H9 (cell line): ENCODE data around the gene CELF4. TPM values are rescaled to one million over a fixed set of nuclear protein-coding genes. Genes with fewer than 3 reads are reported as not detected.

Experiments used
- DNase-seq: peaks from one replicate; pipeline ENCODE4 v3.0.0-alpha.2; 2017
- H2AFZ ChIP-seq: one replicate; pipeline ENCODE4 v1.6.1; 2013; ENCODE audit warnings: mild to moderate bottlenecking, low read length, control low read depth, moderate library complexity
- H2AK5ac ChIP-seq: 2 replicates; pipeline ENCODE4 v1.6.1; 2013; ENCODE audit warnings: low read length, control low read depth, mixed read lengths; ENCODE audit not compliant: insufficient read length
- H2BK120ac ChIP-seq: one replicate; pipeline ENCODE4 v1.6.1; 2013; ENCODE audit warnings: low read depth, mild to moderate bottlenecking, low read length, control low read depth, inconsistent platforms; ENCODE audit not compliant: poor library complexity, severe bottlenecking
- H2BK12ac ChIP-seq: 2 replicates; pipeline ENCODE4 v1.6.1; 2013; ENCODE audit warnings: low read length, control low read depth, mixed read lengths, low read depth; ENCODE audit not compliant: insufficient read length
- H2BK15ac ChIP-seq: 2 replicates; pipeline ENCODE4 v1.6.1; 2013; ENCODE audit warnings: low read depth, low read length, control low read depth
- H2BK20ac ChIP-seq: one replicate; pipeline ENCODE4 v1.6.1; 2013; ENCODE audit warnings: low read depth, mild to moderate bottlenecking, low read length, control low read depth, inconsistent platforms; ENCODE audit not compliant: poor library complexity, severe bottlenecking
- H2BK5ac ChIP-seq: 2 replicates; pipeline ENCODE4 v1.6.1; 2013; ENCODE audit warnings: low read length, control low read depth, mixed read lengths; ENCODE audit not compliant: insufficient read length
- H3K14ac ChIP-seq: 2 replicates; pipeline ENCODE4 v1.6.1; 2013; ENCODE audit warnings: low read length, control low read depth; ENCODE audit not compliant: insufficient read depth
- H3K18ac ChIP-seq: 2 replicates; pipeline ENCODE4 v1.6.1; 2013; ENCODE audit warnings: low read depth, mild to moderate bottlenecking, mixed read lengths, low read length, control low read depth; ENCODE audit not compliant: insufficient read length
- H3K23ac ChIP-seq: 2 replicates; pipeline ENCODE4 v1.6.1; 2013; ENCODE audit warnings: low read length, control low read depth, mixed read lengths, low read depth; ENCODE audit not compliant: insufficient read length
- H3K23me2 ChIP-seq: 2 replicates; pipeline ENCODE4 v1.6.1; 2013; ENCODE audit warnings: low read depth, mild to moderate bottlenecking, mixed read lengths, low read length, control low read depth; ENCODE audit not compliant: insufficient read length, poor library complexity, severe bottlenecking
- H3K27ac ChIP-seq: 2 replicates; pipeline ENCODE4 v1.5.1; 2013; ENCODE audit warnings: low read length, control low read depth, mixed read lengths, low read depth; ENCODE audit not compliant: insufficient read length
- H3K27me3 ChIP-seq: 2 replicates; pipeline ENCODE4 v1.6.1; 2013; ENCODE audit warnings: low read length, control low read depth, inconsistent platforms; ENCODE audit not compliant: insufficient read depth
- H3K4ac ChIP-seq: 2 replicates; pipeline ENCODE4 v1.6.1; 2013; ENCODE audit warnings: low read depth, mild to moderate bottlenecking, control low read depth, inconsistent platforms, low read length, moderate library complexity
- H3K4me1 ChIP-seq: 2 replicates; pipeline ENCODE4 v1.6.1; 2013; ENCODE audit warnings: low read length, control low read depth, inconsistent platforms; ENCODE audit not compliant: insufficient read depth
- H3K4me2 ChIP-seq: 2 replicates; pipeline ENCODE4 v1.6.1; 2013; ENCODE audit warnings: low read length, control low read depth, mixed read lengths; ENCODE audit not compliant: insufficient read length, insufficient read depth
- H3K56ac ChIP-seq: 2 replicates; pipeline ENCODE4 v1.6.1; 2013; ENCODE audit warnings: low read depth, mild to moderate bottlenecking, mixed read lengths, low read length, control low read depth; ENCODE audit not compliant: insufficient read length
- H3K79me1 ChIP-seq: 2 replicates; pipeline ENCODE4 v1.6.1; 2013; ENCODE audit warnings: low read depth, mild to moderate bottlenecking, moderate library complexity, low read length, control low read depth, inconsistent platforms; ENCODE audit not compliant: insufficient read depth, poor library complexity, severe bottlenecking
- H3K79me2 ChIP-seq: 2 replicates; pipeline ENCODE4 v1.6.1; 2013; ENCODE audit warnings: low read length, control low read depth, inconsistent platforms; ENCODE audit not compliant: insufficient read depth
- H3K9ac ChIP-seq: 2 replicates; pipeline ENCODE4 v1.6.1; 2013; ENCODE audit warnings: low read length, control low read depth, mixed read lengths; ENCODE audit not compliant: insufficient read length; ENCODE audit errors: extremely low read depth
- H3K9me3 ChIP-seq: one replicate; pipeline ENCODE4 v1.6.1; 2013; ENCODE audit warnings: low read depth, low read length, inconsistent platforms; ENCODE audit not compliant: control insufficient read depth
- H3T11ph ChIP-seq: one replicate; pipeline ENCODE4 v1.6.1; 2013; ENCODE audit warnings: mild to moderate bottlenecking, low read length, control low read depth, inconsistent platforms
- H4K20me1 ChIP-seq: one replicate; pipeline ENCODE4 v1.6.1; 2013; ENCODE audit not compliant: control insufficient read depth, insufficient read length, insufficient read depth
- H4K5ac ChIP-seq: 2 replicates; pipeline ENCODE4 v1.6.1; 2013; ENCODE audit warnings: low read depth, mild to moderate bottlenecking, mixed read lengths, low read length, control low read depth; ENCODE audit not compliant: insufficient read length
- H4K8ac ChIP-seq: replicated peaks from 2 replicates; pipeline ENCODE4 v1.6.1; 2013; ENCODE audit warnings: low read length, control low read depth, mixed read lengths, low read depth; ENCODE audit not compliant: insufficient read length
- H4K91ac ChIP-seq: 2 replicates; pipeline ENCODE4 v1.6.1; 2013; ENCODE audit warnings: low read depth, mild to moderate bottlenecking, moderate library complexity, mixed read lengths, low read length, control low read depth; ENCODE audit not compliant: insufficient read length
- H3K27ac Mint-ChIP-seq, 3 experiments: 2 replicates in 2 of 3; 3 replicates in 1 of 3; pipeline ENCODE4 v1.8.0; 2020 to 2021; ENCODE audit warnings: mixed read lengths in 3 of 3, mild to moderate bottlenecking in 1 of 3, moderate library complexity in 1 of 3
- H3K27me3 Mint-ChIP-seq: 2 replicates; pipeline ENCODE4 v1.8.0; 2021; ENCODE audit warnings: low read depth, mild to moderate bottlenecking, moderate library complexity, mixed read lengths
- H3K36me3 Mint-ChIP-seq, 3 experiments: 2 replicates in 2 of 3; 3 replicates in 1 of 3; pipeline ENCODE4 v1.8.0; 2020 to 2021; ENCODE audit warnings: low read depth in 3 of 3, mixed read lengths in 3 of 3; ENCODE audit not compliant: insufficient read depth in 1 of 3
- H3K4me1 Mint-ChIP-seq, 2 experiments: 2 replicates each; pipeline ENCODE4 v1.8.0; 2020; ENCODE audit warnings: mixed read lengths in 2 of 2
- H3K4me3 Mint-ChIP-seq, 2 experiments: 2 replicates in 1 of 2; 3 replicates in 1 of 2; pipeline ENCODE4 v1.8.0; 2020 to 2021; ENCODE audit warnings: mild to moderate bottlenecking in 2 of 2, mixed read lengths in 2 of 2, moderate library complexity in 1 of 2
- H3K9me3 Mint-ChIP-seq, 2 experiments: 2 replicates in 1 of 2; 3 replicates in 1 of 2; pipeline ENCODE4 v1.8.0; 2020; ENCODE audit warnings: mild to moderate bottlenecking in 2 of 2, mixed read lengths in 2 of 2, moderate library complexity in 1 of 2
- CTCF ChIP-seq: fragments of 200-600 bp; sonication (generic); conservative IDR thresholded peaks from 3 replicates; pipeline ENCODE4 v1.8.0; 2021; ENCODE audit warnings: antibody characterized with exemption, mild to moderate bottlenecking
- WGBS: extraction: QIAGEN DNeasy Blood & Tissue Kit; methylation state at CpG from one replicate; pipeline ENCODE4 v1.1.7; 2013; ENCODE audit warnings: missing lambda C conversion rate, low lambda C conversion rate, mixed read lengths; ENCODE audit not compliant: insufficient read length; ENCODE audit errors: extremely low coverage; 5-methylcytosine and 5-hydroxymethylcytosine counted together
- total RNA-seq: library from RNA; stranded (reverse); gene quantifications from 2 replicates; pipeline ENCODE4 v1.2.1, GENCODE V29; 2021

Gene CELF4
- total RNA-seq, 1 experiment from 2014 or later, result 1.1 TPM

GRCh38 chr18:37405772-37406171 is 159.8 kb downstream of the CELF4 start:
- H2BK15ac ChIP-seq, result no peak overlapping the region
- H2BK120ac ChIP-seq, result no peak overlapping the region
- no peak overlapping the region for H3K4me2 ChIP-seq
- H4K8ac ChIP-seq, result no peak overlapping the region
- no peak overlapping the region for H2BK12ac ChIP-seq
- no peaks in the 10 kb centered on the region for H3K36me3 Mint-ChIP-seq
- H3K23me2 ChIP-seq, result no peaks in the 10 kb centered on the region
- H3K4ac ChIP-seq, result no peak overlapping the region
- H3K4me3 Mint-ChIP-seq, result no peak overlapping the region
- no peak overlapping the region for H3K23ac ChIP-seq
- H3K79me2 ChIP-seq, result no peaks in the 10 kb centered on the region
- H3K27me3 Mint-ChIP-seq, result peaks cover 10% of the 10 kb centered on the region
- H2AFZ ChIP-seq, result no peak overlapping the region
- H3K4me1 ChIP-seq, result no peaks in the 10 kb centered on the region; the same call in 1 of the 2 replicates
- H3K9me3 ChIP-seq, result no peaks in the 10 kb centered on the region
- no peaks in the 10 kb centered on the region for H3K79me1 ChIP-seq
- no peak overlapping the region for H3T11ph ChIP-seq
- H3K4me1 Mint-ChIP-seq, result peaks cover 34 to 35% of the 10 kb centered on the region in 2 experiments
- no peak overlapping the region for H3K27ac ChIP-seq
- H2AK5ac ChIP-seq, result no peak overlapping the region
- no peak for TF ChIP-seq CTCF
- H2BK20ac ChIP-seq, result no peak overlapping the region
- no peak overlapping the region for H3K27ac Mint-ChIP-seq
- H3K9me3 Mint-ChIP-seq, result no peaks in the 10 kb centered on the region
- H4K91ac ChIP-seq, result no peak overlapping the region
- H3K9ac ChIP-seq, result no peak overlapping the region
- H3K14ac ChIP-seq, result no peak overlapping the region
- H4K5ac ChIP-seq, result no peak overlapping the region
- H3K56ac ChIP-seq, result no peak overlapping the region
- DNase-seq, result no peak
- H2BK5ac ChIP-seq, result no peak overlapping the region
- no peak overlapping the region for H3K18ac ChIP-seq
- no CpG with 5 or more reads among the region's 6 CpGs for WGBS
- H3K27me3 ChIP-seq, result no peaks in the 10 kb centered on the region
- no peaks in the 10 kb centered on the region for H4K20me1 ChIP-seq
